CD4-positive, alpha-beta T cell treated with Interleukin-1 beta for 1 hour (primary cell): ENCODE measurements around the gene GJA3.
A peak's percentile ranks its signal among the peaks of the same experiment; 100 is the strongest.

Experiments used
- DNase-seq, 2 donors: peaks; one replicate each; pipeline ENCODE4 v3.0.0-alpha.2; 2020 to 2022

The GJA3 gene

DNA sequence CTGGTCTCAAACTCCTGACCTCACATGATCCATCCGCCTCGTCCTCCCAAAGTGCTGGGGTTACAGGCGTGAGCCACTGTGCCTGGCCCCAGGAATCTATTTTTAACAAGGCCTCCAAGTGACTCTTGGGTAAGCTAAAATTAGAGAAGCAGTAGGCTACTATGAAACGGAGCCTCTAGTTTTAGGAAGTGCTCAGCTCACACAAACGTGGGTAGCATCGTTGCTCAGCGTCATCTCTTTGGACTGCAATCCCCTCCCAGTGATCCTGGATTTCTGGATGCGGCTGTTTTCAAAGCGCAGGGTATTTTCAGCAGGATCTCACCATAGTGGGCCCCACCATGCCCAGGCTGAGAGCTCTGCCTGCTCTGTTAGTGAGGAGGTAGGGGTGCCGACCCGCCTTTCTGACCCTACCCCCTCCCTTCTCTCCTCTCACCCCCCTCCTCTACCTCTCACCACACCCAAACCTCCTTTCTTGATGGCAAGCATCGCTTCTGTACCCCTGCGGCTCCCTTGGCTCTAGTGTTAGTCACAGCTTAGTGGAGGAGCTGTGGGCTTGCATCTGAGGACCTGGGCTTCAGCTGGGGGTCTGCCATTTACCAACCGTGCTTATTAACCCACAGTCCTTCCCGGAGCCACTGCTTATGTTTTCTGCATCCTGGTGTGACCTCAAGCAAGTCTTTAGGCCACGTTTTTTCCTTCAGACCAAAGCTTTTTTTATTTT is 34.2 kb downstream of the GJA3 start:
- no peak for DNase-seq

DNA sequence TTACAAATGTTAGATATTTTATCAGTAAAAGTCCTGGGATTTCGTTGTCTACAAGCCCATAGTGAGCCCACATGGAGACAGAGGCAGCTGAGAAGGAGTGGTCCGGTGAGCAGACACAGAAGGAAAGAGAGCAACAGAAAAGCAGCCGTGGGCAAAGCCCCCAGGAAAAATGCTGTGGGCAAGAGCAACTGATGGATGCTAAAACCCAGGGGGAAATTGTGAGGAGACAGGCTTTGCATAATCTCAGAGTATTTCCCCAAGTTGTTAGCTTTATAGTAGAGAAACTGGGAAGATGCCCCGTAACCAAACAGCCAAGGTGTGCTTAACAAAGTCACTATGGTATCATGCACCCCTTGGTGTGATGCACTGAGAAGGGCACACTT is 35.1 kb downstream of the GJA3 start:
- DNase-seq: no peak

DNA sequence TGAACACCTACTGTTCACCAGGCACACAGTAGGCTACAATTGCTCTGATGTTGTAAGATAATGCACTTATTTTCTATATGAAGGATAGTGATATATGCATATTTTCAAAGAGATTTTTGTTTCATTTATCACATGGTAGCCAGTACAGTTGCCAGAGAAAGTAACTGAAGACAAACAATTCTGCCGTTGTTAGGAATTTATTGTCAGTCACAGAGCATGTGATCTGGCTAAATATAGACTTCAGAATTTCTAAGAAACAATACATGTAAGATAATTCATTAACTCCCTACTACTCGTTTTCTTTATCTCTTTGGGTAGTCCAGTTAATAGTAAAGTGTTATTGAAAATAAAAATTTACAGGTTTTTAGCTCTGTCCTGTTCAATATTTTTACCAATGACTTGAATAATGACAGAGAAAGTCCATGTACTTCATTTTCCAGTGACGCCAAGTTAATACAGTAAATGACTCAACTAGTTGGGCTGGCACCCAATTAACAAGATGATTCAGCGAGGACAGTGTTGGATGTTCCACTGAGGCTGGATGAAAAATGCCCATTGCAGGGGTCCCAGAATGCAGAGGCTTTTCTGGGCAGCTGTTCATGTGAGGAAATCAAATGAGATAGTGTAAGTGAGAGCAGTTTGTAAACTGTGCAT is 35.6 kb downstream of the GJA3 start:
- no peak for DNase-seq

DNA sequence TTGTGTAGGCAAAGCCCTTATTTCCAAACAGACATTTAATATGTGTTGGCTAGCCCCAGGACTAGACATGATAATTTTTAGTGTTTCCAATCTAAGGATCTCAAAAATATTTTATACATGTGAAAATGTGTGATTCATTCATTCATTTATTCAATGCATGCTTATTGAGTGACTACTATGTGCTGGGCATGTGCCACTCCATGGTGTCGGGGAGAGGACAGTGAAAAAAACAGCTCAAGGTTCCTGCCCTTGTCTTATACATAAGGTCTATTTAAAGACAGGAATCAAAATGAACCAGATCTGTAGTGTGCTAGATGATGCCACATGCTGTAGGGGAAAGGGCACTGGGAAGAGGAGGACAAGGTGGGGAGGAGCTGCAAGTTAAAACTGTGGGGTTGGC is 36.5 kb downstream of the GJA3 start:
- no peak for DNase-seq

DNA sequence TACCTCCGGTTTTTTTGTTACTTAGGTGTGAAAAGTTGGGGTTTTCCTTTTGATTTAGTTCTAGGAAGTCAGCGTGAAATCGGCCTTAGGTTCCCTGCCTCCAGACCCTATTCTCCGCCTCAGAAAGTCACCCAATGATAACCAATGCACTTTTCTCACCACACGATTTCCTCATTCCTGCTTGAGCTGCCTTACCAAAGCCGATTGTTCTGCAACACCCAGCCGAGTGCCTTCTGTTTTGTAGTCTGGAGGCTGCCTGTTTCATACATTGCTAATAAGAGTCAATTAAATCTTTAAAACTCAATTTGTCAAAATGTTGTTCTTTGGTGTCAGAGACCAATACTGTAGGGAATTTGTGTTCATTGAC is 39.7 kb downstream of the GJA3 start:
- DNase-seq: no peak

DNA sequence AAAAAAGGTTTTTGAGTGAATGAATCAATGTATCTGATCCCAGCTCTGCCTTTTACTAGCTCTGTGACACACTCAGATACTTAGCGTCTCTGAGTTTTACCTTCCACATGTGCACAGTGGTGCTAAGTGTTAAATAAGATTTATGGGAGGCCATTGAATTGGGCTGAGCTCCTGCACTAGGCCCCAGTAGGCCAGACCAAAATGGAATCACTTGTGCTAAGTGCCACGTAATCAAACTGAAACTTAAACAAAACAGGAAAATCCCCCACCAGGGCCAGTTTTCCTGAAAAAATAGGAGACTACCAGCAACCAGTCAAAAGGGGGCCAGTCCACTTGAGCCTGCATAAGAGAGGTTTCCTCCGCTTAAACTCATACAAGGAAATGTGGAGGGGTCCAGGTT is 40.9 kb downstream of the GJA3 start:
- DNase-seq: no peak

DNA sequence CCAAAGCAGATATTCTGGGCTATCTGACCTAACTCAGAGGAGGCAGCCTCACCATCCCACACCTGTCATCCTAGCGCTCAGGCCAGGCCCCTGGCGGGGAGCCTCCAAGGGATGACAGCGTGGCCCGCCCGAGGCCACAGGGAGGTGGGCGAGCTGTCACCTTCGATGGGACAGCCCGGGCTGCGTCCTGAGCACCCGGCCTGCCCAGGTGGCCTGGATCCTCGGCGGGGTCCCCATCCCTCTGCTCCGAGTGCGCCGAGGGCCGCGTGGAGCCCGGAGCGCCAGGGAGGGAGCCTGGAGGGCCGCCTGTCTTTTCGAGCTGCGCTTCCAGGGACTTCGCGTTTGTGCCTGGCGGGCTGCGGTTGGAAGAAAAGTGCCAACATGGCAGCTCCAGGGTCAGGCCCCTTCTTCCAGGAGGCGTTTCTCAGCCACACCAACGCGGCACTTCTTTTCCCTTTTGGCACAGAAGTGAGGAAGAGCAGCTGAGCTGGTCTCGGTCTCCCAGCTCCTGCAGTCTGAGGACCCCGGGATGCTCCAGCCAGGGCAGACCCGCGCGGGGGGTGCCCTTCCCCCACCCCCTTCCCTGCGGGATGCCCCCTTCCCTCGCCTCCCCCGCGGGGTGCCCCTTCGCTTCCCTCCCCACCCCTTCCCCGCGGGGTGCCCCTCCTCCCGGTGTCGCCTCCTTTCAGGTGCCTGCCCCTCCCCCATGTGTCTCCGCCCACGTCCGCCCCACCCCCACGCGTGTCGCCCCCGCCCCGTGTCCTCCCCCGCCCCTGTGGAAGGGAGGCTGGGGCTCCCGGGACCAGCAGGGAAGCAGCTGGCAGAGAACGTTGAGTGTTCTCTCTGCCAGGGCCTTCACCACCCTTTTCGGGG is 42.3 kb downstream of the GJA3 start:
- peak in 1 of 2 donors; percentile 56 for DNase-seq

DNA sequence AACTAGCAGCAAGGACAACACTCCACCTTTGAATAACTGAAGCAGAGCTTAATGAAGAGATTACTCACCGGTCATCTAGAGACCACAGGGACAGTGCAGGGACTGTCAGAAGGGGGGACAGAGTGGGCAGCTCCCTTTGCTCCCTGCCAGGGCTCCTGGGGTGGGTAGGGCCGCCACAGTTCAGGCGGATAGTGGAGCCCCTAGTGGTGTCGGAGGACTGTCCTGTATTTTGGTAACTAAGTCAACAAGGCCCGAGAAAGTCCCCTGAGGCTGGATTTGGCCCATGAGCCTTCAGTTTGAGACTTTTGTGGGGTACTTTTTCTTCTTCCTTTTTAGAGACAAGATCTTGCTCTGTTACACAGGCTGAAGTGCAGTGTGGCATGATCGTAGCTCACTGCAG is 44.6 kb downstream of the GJA3 start:
- DNase-seq: no peak

DNA sequence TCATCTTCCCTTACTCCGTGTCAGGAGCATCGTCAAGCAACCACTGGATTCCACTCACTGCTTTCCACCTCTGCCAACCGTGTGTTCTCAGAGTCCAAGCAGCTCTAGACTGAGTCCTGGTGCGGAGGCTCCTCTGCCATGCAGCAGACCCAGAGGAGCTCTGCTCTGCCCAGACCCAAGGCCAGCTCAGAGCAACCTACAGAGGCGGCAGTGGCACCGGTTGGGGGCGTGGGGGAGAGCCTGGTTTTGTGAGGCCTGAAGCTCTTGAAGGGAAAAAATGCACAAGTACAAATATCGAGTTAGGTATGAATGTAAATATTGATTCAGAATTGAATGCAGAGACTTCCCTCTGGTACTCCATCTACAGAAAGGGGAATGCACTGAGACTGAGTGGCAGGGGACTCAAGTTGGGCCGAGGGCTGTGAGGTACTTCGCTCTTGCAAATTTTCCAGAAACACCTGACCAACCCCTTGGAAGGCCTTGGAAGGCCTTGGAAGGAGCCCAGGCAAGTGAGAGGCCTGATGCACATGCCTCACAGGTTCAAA is 46.7 kb downstream of the GJA3 start:
- DNase-seq: no peak

DNA sequence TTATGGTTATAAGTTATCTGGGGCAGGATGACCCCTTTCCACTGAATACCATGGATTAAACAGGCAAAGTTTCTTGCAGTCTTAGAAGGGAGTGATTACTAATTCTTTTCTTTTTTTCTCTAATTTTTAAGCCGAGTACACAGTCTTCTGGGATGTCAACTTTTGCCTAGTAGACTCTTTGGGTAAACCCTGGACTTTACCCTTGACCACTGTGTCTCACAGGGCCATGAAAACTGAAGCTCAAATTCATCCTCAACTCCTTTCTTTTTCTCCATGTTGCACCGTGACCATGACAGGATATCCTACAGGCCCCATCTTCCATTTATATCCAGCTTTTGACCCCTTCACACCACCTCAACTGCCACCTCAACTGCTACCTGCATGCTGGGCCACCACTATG is 51.8 kb downstream of the GJA3 start:
- no peak for DNase-seq

DNA sequence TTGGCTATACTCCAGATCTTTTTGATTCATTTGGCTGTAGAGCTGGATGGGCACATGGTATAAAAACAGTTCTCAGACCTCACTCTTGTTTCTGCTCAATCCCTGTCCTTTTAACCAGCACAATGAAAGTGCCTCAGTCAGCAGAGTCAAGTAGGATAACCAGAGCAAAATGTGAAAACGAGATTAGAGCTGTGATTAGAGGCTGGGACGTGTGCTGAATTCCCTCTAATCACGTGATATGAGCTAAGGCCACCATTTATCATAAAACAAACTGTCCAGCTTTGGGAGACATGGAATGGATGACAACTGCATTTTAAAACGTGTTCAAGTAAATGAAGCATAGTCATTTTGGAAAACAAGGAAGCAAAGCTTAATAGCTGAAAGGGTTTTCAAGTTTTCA is 54.1 kb downstream of the GJA3 start:
- DNase-seq: no peak

DNA sequence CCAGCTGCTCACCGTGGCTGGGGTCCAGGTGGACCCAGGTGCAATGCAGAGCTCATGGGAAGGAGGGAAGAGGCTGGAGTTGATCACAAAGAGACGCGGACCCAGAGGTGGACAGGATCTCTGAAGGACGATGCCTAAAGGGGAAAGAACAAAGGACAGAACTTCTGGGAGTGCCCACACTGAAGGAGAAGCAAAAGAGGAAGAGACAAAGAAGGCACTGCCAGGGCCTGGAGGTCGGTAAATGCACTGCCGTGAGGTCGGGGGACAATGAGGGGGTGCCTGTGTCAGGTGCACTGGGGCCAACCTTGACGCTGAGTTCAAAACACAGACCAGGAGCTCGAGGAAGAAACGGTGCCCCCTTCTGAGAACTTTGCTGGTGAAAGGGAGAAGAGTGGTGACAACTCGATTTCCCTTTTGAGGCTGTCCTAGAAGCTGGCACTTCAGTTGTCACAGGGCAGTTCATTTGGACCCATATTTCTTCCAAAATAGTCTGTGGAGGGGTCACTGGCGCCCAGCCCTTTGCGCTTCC is 55.6 kb downstream of the GJA3 start:
- no peak for DNase-seq

DNA sequence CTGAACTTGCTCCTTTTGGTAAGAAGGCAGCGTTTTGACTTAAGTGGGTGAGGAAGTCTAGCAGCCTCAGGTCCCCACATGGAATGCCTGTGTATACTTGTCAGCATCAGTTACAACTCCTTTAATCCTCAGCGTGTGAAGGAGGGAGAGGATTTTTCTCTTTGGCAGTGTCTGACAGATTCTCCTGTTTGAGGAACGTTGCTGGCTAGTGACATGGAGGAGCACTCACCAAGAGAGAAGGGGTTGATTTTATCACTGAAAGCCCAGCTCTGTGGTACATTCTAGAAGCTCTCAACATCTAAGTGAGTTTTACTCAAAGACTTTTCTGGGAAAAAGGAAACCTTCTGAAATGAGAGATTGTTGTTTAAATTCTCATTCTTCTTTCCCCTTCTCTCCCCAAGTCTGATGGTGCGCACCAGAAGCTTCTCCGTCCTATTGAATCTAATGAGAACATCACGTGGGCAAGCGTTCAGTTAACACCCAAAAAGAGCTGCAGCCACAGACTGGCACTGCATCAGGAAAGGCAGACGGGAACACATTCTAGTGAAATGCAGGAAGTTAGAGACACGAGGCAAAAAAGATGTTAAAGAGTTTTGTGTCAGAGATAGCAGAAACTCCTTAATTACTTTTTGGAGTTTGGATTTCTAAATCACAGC is 58.2 kb downstream of the GJA3 start:
- no peak for DNase-seq

DNA sequence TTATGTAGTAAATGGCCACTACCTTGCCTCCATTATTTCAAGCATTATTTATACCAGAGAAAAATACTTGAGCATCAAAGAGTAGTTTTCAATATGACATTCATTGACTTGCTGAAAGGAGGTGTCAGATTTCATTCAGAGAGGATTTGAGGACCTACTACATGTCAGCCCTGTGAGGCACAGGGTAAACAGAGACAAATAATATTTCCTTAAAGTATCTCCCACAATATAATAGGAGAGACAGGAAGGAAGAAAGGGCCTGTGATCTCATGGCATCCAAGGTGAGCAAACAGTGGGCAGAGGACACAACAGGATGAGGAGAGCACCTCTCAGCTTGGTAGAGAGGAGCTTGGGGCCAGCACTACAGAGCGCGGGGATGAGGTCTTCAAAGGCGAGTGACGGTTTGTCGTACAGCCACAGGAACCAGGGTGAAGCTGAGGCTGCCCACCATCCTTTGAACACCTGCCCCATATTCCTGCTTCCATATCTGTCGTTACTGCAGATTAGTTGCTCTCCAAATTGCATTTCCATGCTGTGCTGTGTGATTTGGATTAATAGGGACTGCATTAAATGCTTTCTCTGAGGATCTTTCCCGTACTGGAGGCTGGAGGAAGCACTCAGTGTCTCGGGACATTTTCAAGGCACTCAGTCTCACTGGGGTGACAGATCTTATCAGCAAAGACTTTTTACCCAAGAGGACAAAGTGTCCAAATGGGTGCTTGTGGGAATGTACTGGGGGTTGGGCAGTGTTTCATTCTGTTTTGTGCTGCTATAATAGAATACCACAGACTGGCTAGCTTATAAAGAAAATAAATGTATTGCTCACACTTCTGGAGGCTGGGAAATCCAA is 59.2 kb downstream of the GJA3 start:
- no peak for DNase-seq

DNA sequence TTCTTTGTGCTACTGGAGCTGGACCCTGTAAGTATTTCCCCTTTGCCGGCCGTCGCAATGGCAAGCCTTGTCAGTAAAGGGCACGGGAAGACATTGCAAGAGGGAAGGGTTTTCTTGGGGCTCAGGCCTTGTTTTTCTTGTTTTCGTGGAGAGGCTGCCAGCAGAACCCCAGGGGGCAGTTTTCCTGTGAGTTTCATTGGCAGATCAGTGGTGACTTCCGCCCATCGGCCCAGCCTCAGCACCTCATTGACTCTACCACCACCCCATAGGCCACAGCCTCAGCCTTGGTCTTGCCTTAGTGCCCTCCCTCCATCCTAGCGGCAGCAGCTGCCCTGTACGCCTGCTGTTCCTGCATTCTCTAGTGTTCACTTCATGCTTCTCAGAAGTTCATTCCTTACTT is 61.5 kb downstream of the GJA3 start:
- no peak for DNase-seq

DNA sequence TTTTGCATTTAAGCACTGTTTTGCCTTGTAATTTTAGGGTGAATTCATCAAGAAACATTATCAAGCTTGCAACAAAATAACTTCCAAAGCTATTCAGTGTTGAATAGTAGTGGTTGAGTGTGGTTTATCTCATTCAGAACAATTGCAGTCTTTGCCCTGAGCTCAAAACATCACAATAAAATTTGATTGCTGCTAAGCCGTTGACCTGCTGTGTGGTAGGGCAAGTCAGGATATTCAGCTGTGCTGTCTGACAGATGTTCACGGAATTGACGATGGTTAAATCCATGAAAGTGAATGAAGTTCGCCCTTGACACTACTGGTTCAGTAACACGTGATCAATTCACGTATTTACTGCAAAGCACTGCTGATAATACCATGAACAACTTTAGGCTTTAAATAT is 66.9 kb downstream of the GJA3 start:
- no peak for DNase-seq

DNA sequence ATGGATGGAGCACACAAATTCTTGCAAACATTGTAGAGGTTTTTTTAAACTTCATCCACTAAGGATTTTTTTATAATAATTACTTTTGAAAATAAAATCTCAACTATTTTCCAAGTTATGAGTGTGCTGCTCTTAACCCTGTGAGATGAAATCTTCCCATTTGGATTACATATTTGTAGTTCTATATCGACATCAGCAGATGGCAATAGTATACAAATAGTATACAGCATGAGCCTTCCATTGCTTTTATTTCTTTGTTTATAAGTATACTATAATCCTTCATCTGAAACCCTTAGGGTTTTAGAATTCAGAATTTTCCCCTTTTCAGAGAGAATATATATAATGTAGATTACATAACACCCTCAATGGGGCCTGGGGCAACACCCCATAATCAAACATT is 70.5 kb downstream of the GJA3 start:
- DNase-seq: no peak
